PFSK-1 (cell line): ENCODE measurements around the gene RECQL5.

ENCODE experiments used
- FOXP2 ChIP-seq: optimal IDR thresholded peaks from 2 replicates; pipeline ENCODE3; 2011; ENCODE audit warnings: borderline replicate concordance, control low read depth, inconsistent platforms; ENCODE audit not compliant: insufficient read depth; ENCODE audit errors: extremely low read length, extremely low read depth
- POLR2AphosphoS5 ChIP-seq: IDR thresholded peaks from 2 replicates; pipeline ENCODE4 v1.6.1; 2012; ENCODE audit warnings: low read depth, mild to moderate bottlenecking, control low read depth, low read length, moderate library complexity
- REST ChIP-seq, 2 experiments: IDR thresholded peaks; 2 replicates each; pipeline versions ENCODE4 v1.6.1 to v1.8.0; 2011 to 2012; ENCODE audit warnings: low read depth in 2 of 2, low read length in 2 of 2, control low read depth in 1 of 2, inconsistent platforms in 1 of 2, mild to moderate bottlenecking in 1 of 2, moderate library complexity in 1 of 2; ENCODE audit not compliant: insufficient read depth in 1 of 2
- SIN3A ChIP-seq: IDR thresholded peaks from 2 replicates; pipeline ENCODE4 v1.6.1; 2012; ENCODE audit warnings: mild to moderate bottlenecking, low read length, moderate library complexity, borderline replicate concordance; ENCODE audit not compliant: insufficient read depth
- TAF1 ChIP-seq: IDR thresholded peaks from 2 replicates; pipeline ENCODE4 v1.6.1; 2012; ENCODE audit warnings: low read length, control low read depth, borderline replicate concordance; ENCODE audit not compliant: insufficient read depth

The RECQL5 gene

DNA sequence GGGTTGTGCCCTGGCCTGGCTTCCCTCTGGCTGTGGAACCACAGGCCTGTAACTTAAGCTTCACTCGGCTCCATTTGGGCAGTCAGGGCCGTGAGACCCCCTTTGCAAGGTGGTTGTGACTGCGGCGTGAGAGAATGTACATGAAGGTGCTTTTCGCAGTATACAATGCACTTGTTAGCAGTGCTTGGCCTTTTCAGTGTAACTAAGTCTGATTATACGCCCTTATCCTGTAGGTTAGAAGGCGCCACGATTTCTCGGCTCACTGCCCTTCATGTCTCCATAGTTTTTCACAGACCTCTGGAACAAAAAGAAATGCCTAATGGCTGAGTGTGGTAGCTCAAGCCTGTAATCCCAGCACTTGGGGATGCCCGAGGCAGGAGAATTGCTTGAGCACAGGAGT is 13.5 kb upstream of the RECQL5 start:
- no peak for TF ChIP-seq TAF1

DNA sequence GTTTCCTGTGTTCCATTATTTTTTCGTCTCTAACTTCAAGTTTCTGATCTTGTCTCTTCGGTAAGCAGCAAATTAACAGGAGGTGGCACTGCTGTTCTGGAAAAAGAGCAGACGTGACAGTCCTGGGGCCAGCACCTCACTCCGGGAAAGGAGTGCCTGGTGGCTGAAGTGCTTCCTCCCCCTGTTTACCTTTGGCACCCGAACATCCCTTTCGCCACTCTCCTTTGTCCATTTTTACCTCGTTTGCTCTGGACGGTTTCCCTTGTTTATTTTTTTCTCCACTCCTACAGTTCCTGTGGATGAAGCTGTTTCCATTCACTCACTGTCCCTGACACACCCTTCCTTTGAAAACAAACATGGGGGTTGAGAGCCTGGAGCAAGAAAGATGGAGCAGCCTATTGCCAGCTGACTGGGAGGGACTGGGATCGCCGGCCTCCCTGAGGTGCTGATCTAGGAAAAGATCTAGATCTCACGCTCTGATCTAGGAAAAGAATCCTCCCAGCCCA is 12.8 kb upstream of the RECQL5 start:
- peak; percentile 95 for TF ChIP-seq FOXP2
- TF ChIP-seq POLR2AphosphoS5: no peak
- TF ChIP-seq REST (IDR thresholded peaks at IDR 0.05; ENCODE audit: insufficient read depth in 1 of 2, low read depth in 2 of 2, low read length in 2 of 2): peak in 1 of 2 experiments; percentile 70; a peak in 2 of 4 replicates
- TF ChIP-seq SIN3A: 0 out of 2 replicates have a peak, but pooled peaks have one; percentile 87
- no peak for TF ChIP-seq TAF1

DNA sequence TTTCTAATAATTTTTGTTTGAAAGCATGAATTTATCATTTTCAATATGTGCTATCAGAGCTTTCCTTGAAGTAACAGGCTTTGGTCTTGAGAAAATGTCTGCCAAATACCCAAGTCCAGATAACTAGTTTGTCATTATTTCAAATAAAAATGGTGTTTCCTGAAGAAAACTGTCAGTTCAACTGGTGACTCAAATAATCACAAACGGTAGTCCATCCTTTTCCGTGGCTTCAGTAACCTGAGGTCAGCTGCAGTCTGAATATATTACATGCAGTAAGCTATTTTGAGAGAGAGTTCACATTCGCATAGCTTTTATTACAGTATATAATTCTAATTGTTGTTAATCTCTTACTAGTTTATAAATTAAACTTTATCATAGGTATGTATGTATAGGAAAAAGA is 9.5 kb upstream of the RECQL5 start:
- no peak for TF ChIP-seq TAF1

GRCh38 chr17:75673487-75673886 is 6.5 kb upstream of the RECQL5 start:
- TF ChIP-seq REST (IDR thresholded peaks at IDR 0.05; ENCODE audit: insufficient read depth in 1 of 2, low read depth in 2 of 2, low read length in 2 of 2) (no peak), FOXP2 (no peak), SIN3A (no peak), TAF1 (no peak), POLR2AphosphoS5 (no peak)

DNA sequence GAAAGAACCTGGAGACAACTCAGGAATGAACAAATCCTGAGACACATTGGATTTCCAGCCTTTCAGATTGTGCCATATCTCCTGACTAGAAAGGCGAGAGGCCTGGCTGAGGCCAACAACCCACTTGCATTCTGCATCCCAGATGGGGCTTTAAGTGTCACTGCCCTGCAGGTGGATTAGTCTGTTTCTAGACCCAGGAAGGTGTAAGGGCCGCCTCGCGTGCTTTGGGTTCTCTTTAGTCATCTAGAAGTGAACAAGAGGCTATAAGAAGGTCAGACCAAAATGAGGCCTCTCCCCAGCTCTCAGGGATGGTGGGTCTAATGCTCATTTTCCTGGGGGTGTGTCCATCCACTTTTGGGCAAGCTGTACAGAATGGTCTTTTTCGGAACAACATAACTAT is 5.1 kb upstream of the RECQL5 start:
- TF ChIP-seq FOXP2 (no peak), TAF1 (no peak), POLR2AphosphoS5 (no peak), REST (IDR thresholded peaks at IDR 0.05; ENCODE audit: insufficient read depth in 1 of 2, low read depth in 2 of 2, low read length in 2 of 2) (no peak), SIN3A (no peak)

DNA sequence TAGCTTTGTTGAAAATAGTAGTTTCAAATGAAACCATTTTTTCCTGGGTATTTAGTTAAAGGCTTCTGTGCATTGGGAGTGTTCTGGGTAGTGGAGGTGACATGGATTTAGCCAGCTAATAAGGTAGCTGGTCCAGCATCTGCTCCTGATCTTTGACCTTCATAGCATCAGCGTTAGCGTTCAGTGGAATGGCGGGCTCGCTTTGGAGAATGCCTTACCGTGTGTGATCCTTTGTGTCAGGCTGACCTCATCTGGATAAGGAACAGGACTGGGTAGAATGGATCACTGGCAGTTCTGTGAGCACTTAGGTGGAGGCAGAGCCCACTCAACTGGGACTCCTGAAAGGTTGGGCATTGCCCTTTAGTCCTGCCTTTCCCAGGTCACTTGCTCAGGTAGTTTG is 3.9 kb upstream of the RECQL5 start:
- TF ChIP-seq POLR2AphosphoS5: no peak
- no peak for TF ChIP-seq TAF1
- TF ChIP-seq REST (IDR thresholded peaks at IDR 0.05; ENCODE audit: insufficient read depth in 1 of 2, low read depth in 2 of 2, low read length in 2 of 2): no peak
- no peak for TF ChIP-seq FOXP2
- TF ChIP-seq SIN3A: no peak
